MM.1S (cell line): ENCODE measurements around the gene ZDBF2.

Source experiments
- CTCF ChIP-seq: fragments of 300-600 bp; sonication (generic); IDR thresholded peaks from 2 replicates; pipeline ENCODE4 v1.5.1; 2016; ENCODE audit warnings: antibody characterized with exemption, low read length, mixed read lengths
- EZH2 ChIP-seq: fragments of 300-600 bp; sonication (generic); optimal IDR thresholded peaks from 2 replicates; pipeline ENCODE3; 2017; ENCODE audit warnings: low read depth, mild to moderate bottlenecking, antibody characterized with exemption, low read length, mixed read lengths
- EZH2phosphoT487 ChIP-seq: fragments of 300-600 bp; sonication (generic); IDR thresholded peaks from 2 replicates; pipeline ENCODE4 v1.6.1; 2018; ENCODE audit warnings: antibody characterized with exemption, low read length

- TF ChIP-seq CTCF (no peak), EZH2phosphoT487 (no peak), EZH2 (no peak)
Observed at GRCh38 chr2:206256706-206257205, 17.7 kb upstream of the ZDBF2 start.
